ENCODE data around the gene RAB8B.

The RAB8B gene

DNA sequence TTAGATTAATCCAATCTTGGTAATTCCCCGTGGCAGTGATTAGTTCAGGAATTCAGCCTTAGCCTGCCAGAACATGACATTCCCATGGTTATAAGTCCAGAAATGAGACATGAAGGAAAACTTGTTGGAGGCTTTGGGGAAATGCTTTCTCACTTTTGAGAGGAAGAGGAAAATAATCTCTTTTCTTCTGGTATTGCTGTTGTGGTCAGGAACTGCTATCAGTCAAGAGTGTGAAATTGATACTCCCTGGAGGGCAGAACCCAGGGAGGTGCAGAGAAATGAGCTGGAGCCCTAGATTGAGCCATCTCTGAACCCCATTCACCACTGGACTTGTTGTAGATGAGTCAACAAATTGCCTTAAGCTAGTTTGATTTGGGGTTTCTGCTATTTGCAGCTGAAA, 49.4 kb downstream of the RAB8B start:
- DNase-seq, result no peak

DNA sequence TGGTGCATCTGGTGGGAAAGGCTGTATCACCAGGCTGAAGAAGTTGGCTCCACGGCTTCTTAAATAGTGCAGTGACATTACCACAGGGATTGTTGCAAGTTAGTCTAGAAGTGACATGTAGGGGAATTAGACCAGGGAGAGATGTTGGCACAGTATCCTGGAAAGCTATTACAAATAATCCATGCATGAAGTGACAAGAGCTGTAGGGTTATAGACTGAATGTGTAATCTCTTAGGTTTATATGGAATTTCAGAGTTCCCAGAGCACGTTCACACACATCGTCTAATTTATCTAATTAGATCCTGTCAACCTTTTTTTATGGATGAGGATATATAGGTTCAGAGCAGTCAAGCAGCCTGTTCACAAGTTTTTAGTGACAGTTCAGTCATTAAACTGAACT, 50.7 kb downstream of the RAB8B start:
- DNase-seq, result no peak

- DNase-seq, result no peak
These were observed 51.9 kb downstream of the RAB8B start for GRCh38 chr15:63241316-63241715.

DNA sequence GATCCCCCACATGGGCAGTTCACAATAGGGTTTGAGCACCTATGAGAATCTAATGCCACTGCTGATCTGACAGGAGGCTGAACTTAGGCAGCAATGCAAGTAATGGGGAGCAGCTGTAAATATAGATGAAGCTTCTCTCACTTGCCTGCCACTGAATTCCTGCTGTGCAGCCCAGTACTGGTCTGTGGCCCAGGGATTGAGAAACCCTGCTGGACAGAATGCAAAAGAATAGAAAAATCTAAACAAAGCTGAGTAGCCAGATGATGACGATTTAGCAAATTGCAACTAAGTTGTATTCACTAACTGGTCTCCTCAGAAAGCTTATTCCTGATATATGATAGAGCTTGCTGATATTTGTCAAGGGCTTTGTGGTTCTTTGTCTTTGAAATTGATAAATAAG, 53.7 kb downstream of the RAB8B start:
- DNase-seq, result no peak

- DNase-seq, result no peak
These were observed 54.4 kb downstream of the RAB8B start for GRCh38 chr15:63243776-63244175.

DNA sequence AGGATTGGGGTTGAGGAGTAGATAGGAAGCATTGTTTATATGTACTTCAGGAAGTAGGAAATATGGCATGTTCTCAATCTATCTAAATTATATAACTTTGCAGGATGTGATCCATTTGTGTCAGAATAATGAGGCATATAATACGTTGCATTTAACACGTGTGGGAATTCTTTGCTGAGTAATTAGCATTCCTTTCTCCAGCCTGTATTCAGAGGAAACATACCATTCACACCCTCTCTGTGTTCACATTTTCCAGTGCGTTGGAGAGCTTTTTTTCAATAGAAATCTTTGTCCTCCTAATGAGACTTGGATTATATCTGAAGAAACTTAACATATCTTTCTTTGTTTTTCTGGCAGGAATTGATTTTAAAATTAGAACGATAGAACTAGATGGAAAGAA, 55.0 kb downstream of the RAB8B start:
- DNase-seq, result no peak

- no peak for DNase-seq
These were observed 55.7 kb downstream of the RAB8B start for GRCh38 chr15:63244976-63245645.

DNA sequence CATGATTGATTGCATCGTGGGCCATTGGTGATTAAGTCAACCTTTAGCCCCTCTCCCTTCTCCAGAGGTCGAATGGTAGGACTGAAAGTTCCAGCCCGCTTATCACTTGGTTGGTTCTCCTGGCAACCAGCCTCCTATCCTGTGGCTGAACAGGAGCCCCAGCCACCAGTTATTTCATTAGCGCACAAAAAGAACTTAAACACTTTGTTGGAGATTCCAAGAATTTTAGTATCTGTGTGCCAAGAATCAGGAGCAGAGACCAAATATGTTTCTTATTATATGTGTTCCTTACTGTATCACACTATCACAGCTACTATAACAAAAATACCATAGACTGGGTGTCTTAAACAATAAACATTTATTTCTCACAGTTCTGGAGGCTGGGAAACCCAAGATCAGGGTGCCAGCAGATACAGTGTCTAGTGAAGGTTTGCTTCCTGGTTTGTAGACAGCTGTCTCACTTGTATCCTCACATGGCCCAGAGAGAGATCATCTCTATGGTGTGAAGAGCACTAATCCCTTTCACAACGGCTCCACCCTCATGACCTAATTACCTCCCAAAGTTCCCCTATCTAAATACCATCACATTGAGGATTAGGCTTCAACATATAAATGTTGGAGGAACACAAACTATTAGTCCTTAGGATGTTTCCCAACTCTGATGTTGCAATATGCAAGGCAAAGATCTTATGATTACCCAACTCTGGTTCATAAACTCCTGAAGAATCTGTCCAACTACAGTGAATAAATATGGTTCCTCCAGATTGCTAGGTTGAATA, 57.5 kb downstream of the RAB8B start:
- DNase-seq, result no peak

- no peak for DNase-seq
These were observed 61.0 kb downstream of the RAB8B start for GRCh38 chr15:63250312-63250965.

GRCh38 chr15:63251701-63252100, 62.3 kb downstream of the RAB8B start:
- no peak for DNase-seq

DNA sequence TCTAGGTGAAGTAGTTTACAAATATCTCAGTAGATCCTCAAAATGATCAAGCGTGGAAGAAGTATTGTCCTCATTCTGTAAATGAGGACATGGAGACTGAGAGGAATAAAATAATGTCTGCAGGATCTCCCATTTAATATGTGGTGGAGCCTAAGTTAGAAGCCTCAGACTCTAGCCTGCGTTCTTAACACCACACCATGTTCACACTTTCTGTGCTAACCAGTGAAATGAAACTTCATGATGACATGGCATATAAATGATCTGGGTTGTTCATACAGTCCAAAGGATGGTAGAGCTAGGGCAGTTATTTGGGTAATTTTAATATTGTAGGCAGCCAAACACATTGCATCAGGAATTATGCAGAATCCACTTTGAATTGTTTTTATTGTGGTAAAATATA, 62.9 kb downstream of the RAB8B start:
- DNase-seq, result no peak

- DNase-seq, result no peak
These were observed 65.6 kb downstream of the RAB8B start for GRCh38 chr15:63254991-63255390.

GRCh38 chr15:63255489-63255990, 66.1 kb downstream of the RAB8B start:
- no peak for DNase-seq

DNA sequence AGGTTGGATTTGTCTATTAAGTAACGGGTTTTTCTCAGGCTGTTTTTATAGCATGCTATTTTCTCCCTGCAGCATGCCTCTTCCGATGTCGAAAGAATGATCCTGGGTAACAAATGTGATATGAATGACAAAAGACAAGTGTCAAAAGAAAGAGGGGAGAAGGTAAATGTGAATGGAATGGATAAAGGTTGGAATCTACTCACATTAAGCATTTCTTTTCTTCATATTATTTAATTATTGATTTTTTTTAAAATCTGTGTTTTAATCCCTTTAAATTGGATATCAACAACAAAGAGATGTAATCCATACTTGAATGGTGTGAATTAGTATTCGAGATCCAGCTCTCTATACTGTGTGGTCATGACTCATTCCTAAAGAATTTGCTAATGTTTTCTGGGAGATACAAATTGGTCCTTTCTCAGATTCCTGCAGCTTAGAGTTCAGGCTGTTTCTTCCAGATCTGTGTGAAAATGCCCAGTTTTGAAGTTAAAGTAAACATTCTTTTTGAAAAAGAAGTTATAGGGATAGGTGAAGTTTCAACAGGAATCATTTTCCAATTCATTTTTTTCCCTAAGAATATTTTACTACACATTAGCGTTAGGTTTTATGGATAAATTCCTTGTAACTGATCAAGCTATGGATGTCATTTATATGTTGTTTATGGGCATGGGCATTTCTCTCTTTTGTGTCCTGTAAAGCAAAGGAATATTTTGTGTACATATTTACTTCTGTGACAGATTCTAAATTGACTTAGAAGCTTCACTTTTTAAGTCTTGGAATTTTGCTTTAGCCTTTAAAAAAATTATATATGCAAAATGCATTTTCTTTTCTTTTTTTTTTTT, 67.2 kb downstream of the RAB8B start:
- no peak for DNase-seq

DNA sequence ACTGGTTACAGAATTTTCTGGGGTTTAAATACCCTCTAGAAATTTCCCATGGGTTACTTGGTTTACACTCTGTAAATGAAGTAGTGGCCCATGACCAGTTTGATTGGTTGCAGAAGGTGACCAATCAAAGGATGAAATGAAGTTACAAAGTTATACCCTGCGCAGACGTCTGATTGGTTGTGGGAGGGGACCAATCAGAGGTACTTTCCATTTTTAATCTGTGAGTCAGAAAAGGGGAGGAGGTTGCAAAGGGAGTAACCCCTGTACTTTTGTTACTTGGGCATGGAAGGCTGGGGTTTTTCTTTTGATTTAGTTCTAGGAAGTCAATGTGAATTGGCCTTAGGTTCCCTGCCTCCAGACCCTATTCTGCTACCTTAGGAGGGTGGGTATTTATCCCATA, 69.3 kb downstream of the RAB8B start:
- DNase-seq, result no peak

- DNase-seq, result no peak
These were observed 71.4 kb downstream of the RAB8B start for GRCh38 chr15:63260791-63261190.

DNA sequence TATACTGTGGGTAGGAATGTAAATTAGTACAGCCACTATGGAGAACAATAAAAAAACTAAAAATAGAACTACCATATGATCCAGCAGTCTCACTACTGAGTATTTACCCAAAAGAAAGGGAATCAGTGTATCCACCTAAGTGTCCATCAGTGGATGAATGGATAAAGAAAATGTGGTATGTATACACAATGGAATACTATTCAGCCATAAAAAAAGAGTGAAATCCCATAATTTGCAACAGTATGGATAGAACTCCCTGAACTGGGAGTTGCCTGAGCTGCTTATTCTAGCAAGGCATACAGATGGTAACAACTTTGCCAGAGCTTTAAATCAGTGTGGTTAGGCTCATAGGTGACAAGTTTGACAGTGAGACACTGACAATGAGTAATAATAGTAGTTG, 71.9 kb downstream of the RAB8B start:
- DNase-seq, result no peak

DNA sequence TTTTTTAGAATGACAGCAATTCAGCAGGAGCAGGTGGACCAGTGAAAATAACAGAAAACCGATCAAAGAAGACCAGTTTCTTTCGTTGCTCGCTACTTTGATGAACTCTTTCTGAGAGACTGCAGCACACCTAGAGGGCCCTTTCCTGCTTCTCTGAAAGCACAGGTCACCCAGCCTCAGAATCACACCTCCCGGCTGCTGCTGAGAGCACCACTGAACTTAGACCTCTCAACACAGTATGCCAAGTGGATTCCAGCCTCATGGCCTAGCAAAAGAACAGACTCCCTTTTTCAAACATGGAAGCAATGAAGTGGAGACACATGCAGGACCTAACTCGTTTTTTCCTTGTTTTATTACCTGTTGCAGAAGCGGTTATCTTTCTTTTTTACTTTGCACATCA, 74.1 kb downstream of the RAB8B start:
- DNase-seq, result no peak

DNA sequence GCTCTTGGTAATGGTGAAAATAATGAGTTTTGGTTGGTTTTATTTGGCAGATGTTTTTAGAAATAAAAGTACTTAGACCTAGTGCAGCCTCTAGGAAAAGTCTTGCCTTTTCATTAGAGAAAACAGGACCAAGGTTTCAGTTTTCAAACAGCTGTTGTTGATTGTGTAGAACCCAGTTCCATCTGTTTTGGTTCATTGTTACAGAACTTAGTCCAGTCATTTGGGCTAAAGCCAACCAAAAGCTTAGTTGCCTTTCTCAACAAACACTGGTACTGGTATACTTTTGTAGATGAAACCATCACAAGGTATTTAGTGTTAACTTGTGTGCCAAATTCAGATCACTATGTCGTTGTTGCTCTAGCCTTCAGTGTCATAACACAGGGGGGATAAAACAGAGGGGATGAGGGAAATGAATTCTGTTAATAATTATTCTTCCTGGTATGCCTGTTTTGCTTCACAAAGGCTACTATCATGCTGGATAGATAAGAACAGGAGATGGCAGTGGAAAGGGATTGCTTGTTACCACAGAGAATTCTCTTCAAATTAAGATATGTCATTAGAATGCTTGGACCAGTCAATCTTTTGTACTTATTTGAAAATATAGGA, 75.4 kb downstream of the RAB8B start:
- no peak for DNase-seq

GRCh38 chr15:63274427-63274826, 85.0 kb downstream of the RAB8B start:
- no peak for DNase-seq

GRCh38 chr15:63276342-63277037, 87.1 kb downstream of the RAB8B start:
- DNase-seq, result no peak

All from NCI-H1436 treated with DMSO at 0.1 percent for 48 hours (cell line).